Thoracic aorta (tissue), 2 donors: ENCODE results near the gene ZNF226. TPM values are rescaled to one million over a fixed set of nuclear protein-coding genes. Genes with fewer than 3 reads are reported as not detected.
"Not testable (repeated sequence)": the region's sequence is repeated elsewhere in the genome, so short reads cannot be mapped to it uniquely, and the experiment has no call there.

Experiments
- ATAC-seq: fragments of 150-250 bp; one replicate; pipeline ENCODE4 v1.8.0; 2017; ENCODE audit warnings: low read depth; ENCODE audit not compliant: insufficient number of reproducible peaks, low FRiP score
- DNase-seq: peaks from one replicate; pipeline ENCODE4 v3.0.0-alpha.2; 2020; ENCODE audit warnings: low spot score
- H3K27ac ChIP-seq, 2 donors: fragments of 200-600 bp; sonication (generic); 1 replicate in 1 of 2; 2 replicates in 1 of 2; pipeline ENCODE4 v1.5.1; 2016; ENCODE audit warnings: mild to moderate bottlenecking in 2 of 2, moderate library complexity in 2 of 2
- H3K27me3 ChIP-seq: fragments of 200-600 bp; sonication (generic); replicated peaks from 2 replicates; pipeline ENCODE4 v1.6.0; 2016; ENCODE audit warnings: mild to moderate bottlenecking; ENCODE audit not compliant: insufficient read depth
- H3K36me3 ChIP-seq: fragments of 200-600 bp; sonication (generic); one replicate; pipeline ENCODE4 v1.5.1; 2016
- H3K4me1 ChIP-seq, 2 donors: fragments of 200-600 bp; sonication (generic); 1 replicate in 1 of 2; 2 replicates in 1 of 2; pipeline versions ENCODE4 v1.5.1 to v1.6.0; 2016; ENCODE audit warnings: low read depth in 2 of 2, mild to moderate bottlenecking in 1 of 2; ENCODE audit not compliant: control insufficient read depth in 1 of 2
- H3K4me3 ChIP-seq: fragments of 200-600 bp; sonication (generic); 2 replicates; pipeline ENCODE4 v1.5.1; 2016; ENCODE audit warnings: mild to moderate bottlenecking
- H3K9me3 ChIP-seq: fragments of 200-600 bp; sonication (generic); 2 replicates; pipeline ENCODE4 v1.5.1; 2016
- CTCF ChIP-seq: fragments of 200-600 bp; sonication (generic); IDR thresholded peaks from one replicate; pipeline ENCODE4 v1.5.1; 2019; ENCODE audit warnings: antibody characterized with exemption
- total RNA-seq, 2 donors: library from RNA; depleted of rRNA; stranded (reverse); fragments of >200 nt; gene quantifications; one replicate each; pipeline versions ENCODE4 v1.1.0 to v1.2.3, GENCODE V29; 2016

Gene ZNF226
- total RNA-seq, 2 donors from 2014 or later = 9.7 to 14.6 TPM

DNA sequence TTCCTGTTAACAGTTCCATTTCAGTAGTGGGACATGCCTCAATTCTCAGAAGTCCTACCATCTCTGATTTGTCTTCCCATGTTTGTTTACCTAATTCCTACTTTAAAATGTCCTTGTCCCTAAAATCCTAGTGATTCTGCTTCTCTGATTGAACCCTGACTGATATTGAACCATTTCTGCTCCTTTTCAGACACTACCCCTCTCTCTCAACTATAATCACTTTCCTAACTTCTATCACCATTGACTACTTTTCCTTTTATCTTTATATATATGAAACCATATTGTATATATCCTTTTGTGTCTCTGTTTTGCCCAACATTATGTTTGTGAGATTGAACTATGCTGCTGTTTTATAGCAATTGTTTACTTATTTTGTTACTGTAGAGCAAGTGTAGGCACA, 31.9 kb downstream of the ZNF226 start:
- Histone ChIP-seq H3K4me1 (no peaks in the 10 kb centered on the region), H3K27ac (no peak overlapping the region), H3K4me3 (no peak overlapping the region), H3K27me3 (no peaks in the 10 kb centered on the region), H3K9me3 (peaks cover 6% of the 10 kb centered on the region), H3K36me3 (no peaks in the 10 kb centered on the region)
- DNase-seq (no peak), ATAC-seq (no peak)
- no peak for TF ChIP-seq CTCF

- ATAC-seq (no peak), DNase-seq (no peak)
- no peaks in the 10 kb centered on the region for H3K36me3 ChIP-seq
- H3K27me3 ChIP-seq = no peaks in the 10 kb centered on the region
- no peak overlapping the region for H3K27ac ChIP-seq
- H3K4me3 ChIP-seq = no peak overlapping the region
- H3K4me1 ChIP-seq = no peaks in the 10 kb centered on the region
- no peak for TF ChIP-seq CTCF
- H3K9me3 ChIP-seq = peaks cover 3% of the 10 kb centered on the region
Measured at GRCh38 chr19:44202470-44202869, 37.6 kb downstream of the ZNF226 start.

- no peak for DNase-seq
- no peaks in the 10 kb centered on the region for H3K4me1 ChIP-seq
Measured at GRCh38 chr19:44202974-44203373, 38.1 kb downstream of the ZNF226 start.

GRCh38 chr19:44203877-44204276, 39.0 kb downstream of the ZNF226 start:
- not testable (repeated sequence) for ATAC-seq, H3K9me3 ChIP-seq, H3K4me3 ChIP-seq, H3K36me3 ChIP-seq, H3K27me3 ChIP-seq, H3K27ac ChIP-seq, H3K4me1 ChIP-seq, DNase-seq

More at GRCh38 chr19:44202974-44203373, 38.1 kb downstream of the ZNF226 start:
- no peak overlapping the region for H3K27ac ChIP-seq
- H3K4me3 ChIP-seq = no peak overlapping the region
- H3K27me3 ChIP-seq = no peaks in the 10 kb centered on the region
- no peaks in the 10 kb centered on the region for H3K36me3 ChIP-seq
- no peak for ATAC-seq
- no peak for TF ChIP-seq CTCF
- H3K9me3 ChIP-seq = peaks cover 3% of the 10 kb centered on the region

DNA sequence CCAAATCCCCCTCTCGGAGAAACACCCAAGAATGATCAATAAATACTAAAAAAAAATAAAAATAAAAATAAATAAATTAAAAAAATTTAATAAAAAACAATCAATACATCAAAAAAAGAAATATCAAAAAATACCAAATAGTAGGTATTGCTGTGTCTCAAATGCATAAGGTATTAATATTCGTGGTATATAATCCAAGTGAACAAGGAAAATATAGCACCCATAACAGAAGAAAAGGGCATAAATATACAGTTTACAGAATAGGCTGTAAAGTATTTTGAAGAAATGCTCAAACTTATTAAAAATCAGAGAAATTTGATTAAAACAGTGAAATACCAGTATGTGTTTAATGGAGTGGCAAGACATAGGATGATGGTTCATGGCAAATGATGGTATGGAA, 39.9 kb downstream of the ZNF226 start:
- Histone ChIP-seq H3K27ac (no peak overlapping the region), H3K36me3 (no peaks in the 10 kb centered on the region), H3K4me1 (no peaks in the 10 kb centered on the region), H3K27me3 (no peaks in the 10 kb centered on the region), H3K4me3 (no peak overlapping the region), H3K9me3 (peaks cover 3% of the 10 kb centered on the region)
- ATAC-seq (no peak), DNase-seq (no peak)
- no peak for TF ChIP-seq CTCF

DNA sequence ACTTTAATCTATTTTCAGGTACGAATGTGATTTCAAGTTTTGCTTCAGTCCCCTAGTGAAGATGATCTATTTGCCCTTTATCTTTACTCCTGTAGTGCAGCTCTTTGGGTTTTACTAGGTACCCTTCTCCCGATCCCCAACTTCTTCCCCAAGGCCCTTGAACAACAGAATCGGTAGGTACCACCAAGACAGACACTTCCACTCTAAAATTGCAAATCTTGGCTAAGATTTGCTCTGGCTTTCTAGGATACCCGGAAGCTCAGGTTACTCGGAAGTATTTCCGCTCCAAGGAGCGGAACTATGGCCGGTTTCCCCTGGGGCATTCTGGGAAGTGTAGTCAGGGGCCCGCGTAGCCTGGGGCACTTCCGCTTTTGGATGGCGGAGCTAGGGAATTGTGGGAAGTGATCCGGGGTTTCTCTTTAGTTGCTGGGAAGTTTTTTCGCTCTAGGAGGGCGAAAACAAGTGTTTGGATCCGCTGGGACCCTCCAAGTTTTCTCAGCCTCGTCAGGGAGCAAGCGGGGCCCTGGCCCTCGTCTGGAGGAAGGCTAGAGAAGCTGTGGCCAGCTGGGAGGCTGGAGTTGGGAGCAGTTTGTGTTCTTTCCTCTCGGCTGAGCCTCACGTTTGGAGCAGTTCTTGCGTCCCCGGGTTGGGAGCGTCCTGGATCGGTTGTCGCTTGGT, 42.4 kb downstream of the ZNF226 start:
- DNase-seq = peak; percentile 36
- ATAC-seq = no peak
- no peak for TF ChIP-seq CTCF
- H3K36me3 ChIP-seq = no peaks in the 10 kb centered on the region
- peaks cover 3% of the 10 kb centered on the region for H3K9me3 ChIP-seq
- H3K4me1 ChIP-seq = no peaks in the 10 kb centered on the region
- peak overlapping the region; percentile 76 for H3K4me3 ChIP-seq
- peak overlapping the region; percentile 70 to 82 for H3K27ac ChIP-seq
- H3K27me3 ChIP-seq = no peaks in the 10 kb centered on the region
